HG03354 (cell line): Measurements from ENCODE around the gene OR52H1.
A peak's percentile ranks its signal among the peaks of the same experiment; 100 is the strongest.
"Not testable (repeated sequence)": the region's sequence is repeated elsewhere in the genome, so short reads cannot be mapped to it uniquely, and the experiment has no call there.

Experiments used
- ATAC-seq: cut with Tn5 transposase; IDR thresholded peaks from one replicate; pipeline ENCODE4 v1.9.1; 2021; ENCODE audit warnings: mild to moderate bottlenecking; ENCODE audit not compliant: unreplicated experiment, poor library complexity, severe bottlenecking

Gene OR52H1

GRCh38 chr11:5548440-5548839, at the start of gene OR52H1:
TSS of gene OR52H1 (minus strand) at chr11:5548540. CDS start at chr11:5545505, 3,035 bp downstream.
- no peak for ATAC-seq

GRCh38 chr11:5597953-5598352, 49.6 kb upstream of the OR52H1 start:
- ATAC-seq = no peak

GRCh38 chr11:5596607-5597201, 48.4 kb upstream of the OR52H1 start, which contains the start of gene TRIM6:
TSS of gene TRIM6 (plus strand) at chr11:5596637. CDS start at chr11:5596898, 261 bp downstream.
- peak; percentile 46 for ATAC-seq

GRCh38 chr11:5593146-5593545, 44.8 kb upstream of the OR52H1 start:
- ATAC-seq = no peak

GRCh38 chr11:5592615-5593014, 44.3 kb upstream of the OR52H1 start:
- ATAC-seq = no peak

GRCh38 chr11:5591613-5592012, 43.3 kb upstream of the OR52H1 start:
- no peak for ATAC-seq

DNA sequence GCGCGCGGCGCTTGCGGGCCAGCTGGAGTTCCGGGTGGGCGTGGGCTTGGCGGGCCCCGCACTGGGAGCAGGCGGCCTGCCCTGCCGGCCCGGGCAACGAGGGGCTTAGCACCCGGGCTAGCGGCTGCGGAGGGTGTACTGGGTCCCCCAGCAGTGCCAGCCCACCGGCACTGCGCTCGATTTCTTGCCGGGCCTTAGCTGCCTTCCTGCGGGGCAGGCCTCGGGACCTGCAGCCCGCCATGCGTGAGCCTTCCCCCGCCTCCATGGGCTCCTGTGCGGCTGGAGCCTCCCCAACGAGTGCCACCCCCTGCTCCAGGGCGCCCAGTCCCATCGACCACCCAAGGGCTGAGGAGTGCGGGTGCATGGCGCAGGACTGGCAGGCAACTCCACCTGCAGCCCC, 41.6 kb upstream of the OR52H1 start:
- not testable (repeated sequence) for ATAC-seq

DNA sequence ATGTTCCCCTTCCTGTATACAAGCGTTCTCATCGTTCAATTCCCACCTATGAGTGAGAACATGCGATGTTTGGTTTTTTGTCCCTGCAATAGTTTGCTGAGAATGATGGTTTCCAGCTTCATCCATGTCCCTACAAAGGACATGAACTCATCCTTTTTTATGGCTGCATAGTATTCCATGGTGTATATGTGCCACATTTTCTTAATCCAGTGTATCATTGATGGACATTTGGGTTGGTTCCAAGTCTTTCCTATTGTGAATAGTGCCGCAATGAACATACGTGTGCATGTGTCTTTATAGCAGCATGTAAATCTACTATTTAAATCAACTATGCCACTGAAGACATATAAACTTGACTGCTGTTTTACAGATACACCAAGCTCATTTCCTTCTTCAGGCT, 36.1 kb upstream of the OR52H1 start:
- not testable (repeated sequence) for ATAC-seq

DNA sequence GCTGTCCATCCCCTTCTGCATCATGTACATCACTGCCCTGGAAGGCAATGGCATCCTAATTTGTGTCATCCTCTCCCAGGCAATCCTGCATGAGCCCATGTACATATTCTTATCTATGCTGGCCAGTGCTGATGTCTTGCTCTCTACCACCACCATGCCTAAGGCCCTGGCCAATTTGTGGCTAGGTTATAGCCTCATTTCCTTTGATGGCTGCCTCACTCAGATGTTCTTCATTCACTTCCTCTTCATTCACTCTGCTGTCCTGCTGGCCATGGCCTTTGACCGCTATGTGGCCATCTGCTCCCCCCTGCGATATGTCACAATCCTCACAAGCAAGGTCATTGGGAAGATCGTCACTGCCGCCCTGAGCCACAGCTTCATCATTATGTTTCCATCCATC, 32.7 kb upstream of the OR52H1 start:
- ATAC-seq = no peak

DNA sequence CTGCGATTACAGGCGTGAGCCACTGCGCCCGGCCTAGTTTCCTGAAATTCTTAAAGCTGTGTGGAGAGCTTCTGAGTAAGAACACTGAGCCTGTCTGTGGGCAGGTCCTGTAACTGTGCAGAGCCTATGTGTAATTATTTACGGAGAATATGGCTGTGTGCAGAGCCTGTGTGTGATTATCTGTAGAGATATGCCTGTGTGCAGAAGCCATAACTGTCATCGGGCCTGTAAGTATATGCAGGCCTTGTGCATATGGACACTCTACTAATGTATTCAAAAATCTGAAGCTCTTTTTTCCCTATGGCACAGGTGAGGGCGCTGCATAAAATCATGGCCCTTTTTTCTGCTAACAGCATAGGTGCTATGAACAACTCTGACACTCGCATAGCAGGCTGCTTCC, 32.2 kb upstream of the OR52H1 start, which contains the start of gene OR52B6:
Gene OR52B6, plus strand, starts transcription at position 301 of the 400 bp plus-strand sequence. Its CDS starts 0 bp downstream, at position 301.
- ATAC-seq = no peak

DNA sequence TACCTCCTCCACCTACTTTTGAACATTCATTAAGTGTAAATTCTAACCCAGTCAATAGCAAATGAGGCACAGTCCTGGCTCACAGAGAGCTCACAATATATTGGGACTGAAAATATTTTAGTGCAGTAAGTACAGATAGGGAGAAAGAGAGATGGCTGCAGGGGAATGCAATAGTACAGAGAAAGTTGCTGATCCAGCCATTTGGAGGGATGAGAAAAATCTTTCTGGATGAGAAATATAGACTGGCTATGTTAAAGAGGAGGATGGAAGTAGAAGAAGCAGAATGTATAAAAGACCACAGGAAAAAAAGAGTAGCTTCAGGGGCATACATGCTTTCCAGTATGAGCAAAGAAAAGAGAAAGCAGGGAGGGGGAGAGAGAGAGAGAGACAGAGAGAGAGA, 28.8 kb upstream of the OR52H1 start:
- no peak for ATAC-seq

- ATAC-seq = no peak
Measured at GRCh38 chr11:5575152-5575551, 26.8 kb upstream of the OR52H1 start.

- no peak for ATAC-seq
Measured at GRCh38 chr11:5574654-5575053, 26.3 kb upstream of the OR52H1 start.

DNA sequence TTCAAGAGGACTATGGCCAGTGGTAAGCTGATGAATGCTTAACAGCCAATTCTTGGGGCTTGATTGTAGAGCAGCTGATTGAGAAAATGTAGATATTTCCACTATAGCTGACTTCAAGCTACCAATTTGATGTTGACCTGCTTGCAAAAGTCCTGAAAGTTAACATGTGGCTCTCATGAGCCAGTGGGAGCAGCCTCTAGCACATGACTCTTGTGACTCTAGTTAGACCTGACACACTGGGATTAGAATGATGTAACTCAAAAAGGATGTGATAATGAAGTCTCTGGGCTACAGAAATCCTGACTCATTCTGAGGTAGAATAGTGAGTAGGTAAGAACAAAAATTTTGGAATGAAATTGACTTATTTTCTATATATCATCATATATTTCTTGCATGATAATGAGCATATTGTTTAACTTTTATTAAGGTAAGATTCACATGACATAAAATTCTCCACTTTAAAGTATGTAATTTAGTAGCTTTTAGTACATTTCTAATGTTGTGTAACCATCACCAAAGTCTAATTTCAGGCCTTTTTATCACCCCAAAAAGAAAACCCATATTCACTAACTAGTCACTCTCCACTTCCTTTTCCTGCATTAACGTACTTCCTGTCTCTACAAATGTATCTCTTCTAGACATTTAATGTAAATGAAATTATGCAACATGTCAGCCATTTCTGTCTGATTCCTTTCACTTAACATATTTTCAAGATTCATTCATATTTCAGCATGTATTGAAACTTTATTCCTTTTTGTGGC, 16.1 kb upstream of the OR52H1 start:
- ATAC-seq = no peak

DNA sequence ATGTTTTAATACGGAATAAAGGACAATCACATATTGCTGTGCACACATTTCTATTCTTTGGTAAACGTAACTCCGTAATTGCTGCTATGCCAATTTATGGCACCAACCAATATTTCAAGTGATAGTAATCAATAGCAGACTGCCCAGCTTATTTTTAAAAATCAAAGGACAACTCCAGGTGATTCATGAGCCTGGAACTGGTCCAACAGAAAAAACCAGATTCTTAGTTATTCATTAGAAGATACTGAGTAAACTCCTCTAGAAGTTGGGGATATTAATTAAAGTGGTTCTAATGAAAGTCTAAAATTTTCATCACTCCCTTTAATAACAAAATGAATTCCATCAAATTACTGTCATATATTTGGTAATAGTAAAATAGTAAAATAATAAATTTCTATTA, 9.4 kb upstream of the OR52H1 start:
- ATAC-seq = no peak

DNA sequence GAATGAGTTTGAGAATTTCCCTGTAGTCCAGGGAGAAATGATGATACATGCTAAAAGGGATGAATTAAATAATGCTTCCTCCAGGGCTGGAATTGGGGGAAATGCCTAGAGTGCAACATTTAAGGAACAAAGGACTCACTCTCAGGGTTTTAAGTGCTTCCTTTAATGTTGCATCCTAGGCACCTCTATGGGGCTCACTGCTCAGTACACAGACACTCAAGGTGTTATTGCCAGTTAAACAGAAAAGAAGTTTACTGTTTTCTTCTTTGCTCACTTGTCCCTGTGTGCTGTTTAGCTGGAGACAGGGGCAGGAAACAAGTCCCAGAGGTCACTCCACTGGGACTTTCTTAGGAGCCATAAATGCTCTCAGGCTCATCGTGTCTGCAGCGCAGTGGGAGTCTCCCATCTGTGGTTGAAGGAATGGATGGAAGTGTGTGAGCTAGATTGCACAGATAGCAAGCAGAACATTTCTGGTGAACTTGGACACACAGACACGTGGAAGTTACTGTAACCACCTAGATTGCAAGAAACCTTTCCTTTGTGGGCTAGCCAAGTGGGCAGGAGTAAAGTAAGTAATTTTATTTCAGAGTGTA, 8.4 kb upstream of the OR52H1 start:
- no peak for ATAC-seq

DNA sequence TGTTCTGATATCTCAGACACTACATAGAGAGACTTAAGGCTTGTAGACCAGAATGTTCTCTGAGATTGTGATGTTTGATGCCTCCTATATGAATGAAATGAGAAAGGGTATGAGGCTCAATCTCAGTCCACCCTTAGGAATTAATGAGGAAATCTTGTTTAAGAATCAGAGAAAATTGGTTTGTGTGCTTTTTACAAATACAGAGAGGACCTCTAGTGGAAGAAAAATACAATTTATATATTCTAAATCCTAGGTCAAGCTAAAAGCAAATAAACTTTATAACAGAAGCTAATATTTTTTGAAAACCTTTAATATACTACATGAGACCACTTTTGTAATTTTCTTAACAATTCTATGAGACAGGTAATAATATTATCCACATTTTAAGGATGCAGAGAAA, 5.0 kb upstream of the OR52H1 start:
- ATAC-seq = no peak

GRCh38 chr11:5550440-5551095, 2.2 kb upstream of the OR52H1 start:
- peak; percentile 76 for ATAC-seq

- ATAC-seq = peak; percentile 78
Measured at GRCh38 chr11:5547982-5548381, 358 bp downstream of the OR52H1 start.

GRCh38 chr11:5546457-5546856, 1.9 kb downstream of the OR52H1 start:
- no peak for ATAC-seq
